ENCODE results near the gene FTH1.

DNA sequence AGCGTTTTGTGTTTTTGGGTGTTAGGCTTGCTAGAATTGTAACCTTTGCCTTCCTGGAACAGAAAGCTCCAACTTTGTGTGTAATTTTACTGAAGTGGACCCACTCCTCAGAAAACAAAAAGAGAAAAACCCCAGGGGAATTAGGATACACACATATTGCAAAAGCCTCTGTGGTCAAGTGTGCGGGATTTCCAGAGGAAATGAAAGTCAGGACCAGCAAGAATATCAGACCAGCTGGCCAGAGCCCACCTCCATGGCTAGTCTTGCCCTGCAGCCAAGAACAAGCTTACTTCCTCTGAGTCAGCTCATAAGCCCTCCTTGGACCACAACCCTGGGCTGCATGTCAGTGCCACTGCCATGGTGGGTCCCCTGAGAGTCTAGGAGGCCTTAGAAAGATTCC lies 37.0 kb upstream of the FTH1 start:
- TF ChIP-seq, protein P1, sequence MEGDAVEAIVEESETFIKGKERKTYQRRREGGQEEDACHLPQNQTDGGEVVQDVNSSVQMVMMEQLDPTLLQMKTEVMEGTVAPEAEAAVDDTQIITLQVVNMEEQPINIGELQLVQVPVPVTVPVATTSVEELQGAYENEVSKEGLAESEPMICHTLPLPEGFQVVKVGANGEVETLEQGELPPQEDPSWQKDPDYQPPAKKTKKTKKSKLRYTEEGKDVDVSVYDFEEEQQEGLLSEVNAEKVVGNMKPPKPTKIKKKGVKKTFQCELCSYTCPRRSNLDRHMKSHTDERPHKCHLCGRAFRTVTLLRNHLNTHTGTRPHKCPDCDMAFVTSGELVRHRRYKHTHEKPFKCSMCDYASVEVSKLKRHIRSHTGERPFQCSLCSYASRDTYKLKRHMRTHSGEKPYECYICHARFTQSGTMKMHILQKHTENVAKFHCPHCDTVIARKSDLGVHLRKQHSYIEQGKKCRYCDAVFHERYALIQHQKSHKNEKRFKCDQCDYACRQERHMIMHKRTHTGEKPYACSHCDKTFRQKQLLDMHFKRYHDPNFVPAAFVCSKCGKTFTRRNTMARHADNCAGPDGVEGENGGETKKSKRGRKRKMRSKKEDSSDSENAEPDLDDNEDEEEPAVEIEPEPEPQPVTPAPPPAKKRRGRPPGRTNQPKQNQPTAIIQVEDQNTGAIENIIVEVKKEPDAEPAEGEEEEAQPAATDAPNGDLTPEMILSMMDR (IDR thresholded peaks at IDR 0.05; ENCODE audit: low read depth, low read length, poor library complexity, severe bottlenecking) = no peak
- TF ChIP-seq EZH2phosphoT487 (IDR thresholded peaks at IDR 0.05; ENCODE audit: borderline replicate concordance, low read length) = no peak

Measured in DOHH2 (cell line).